HepG2 (cell line): ENCODE results near the gene HYI. TPM values are rescaled to one million over a fixed set of nuclear protein-coding genes. Genes with fewer than 3 reads are reported as not detected.

Source experiments
- ATAC-seq: fragments of 200-7000 bp; cut with Tn5 transposase; 3 replicates; pipeline ENCODE4 v1.9.1; 2020; ENCODE audit warnings: mild to moderate bottlenecking, moderate library complexity
- BruUV-seq: library from RNA; stranded (reverse); fragments of 400-500 nt; replicated peaks from 2 replicates; lab custom pipeline; 2021; lab: Mats Ljungman, UMichigan
- CTCF ChIA-PET: fragments of 300-600 bp; formaldehyde crosslinking; extraction: SDS; loops from one replicate; lab custom pipeline; 2021; ENCODE audit warnings: low total read pairs, inconsistent platforms, low intra/inter-chr PET ratio; lab: Yijun Ruan, JAX
- POLR2A ChIA-PET: fragments of 350-600 bp; sonication (Branson Sonifier 250); formaldehyde crosslinking; loops from one replicate; lab custom pipeline; 2020; ENCODE audit warnings: antibody characterized with exemption, inconsistent platforms; lab: Yijun Ruan, JAX
- DNase-seq: peaks from one replicate; pipeline ENCODE4 v3.0.0-alpha.2; 2015; ENCODE audit warnings: low spot score
- FAIRE-seq: peaks from 3 replicates; lab custom pipeline; 2011; peaks lifted over from hg19 to GRCh38; lab: Jason Lieb, UNC
- H2AFZ ChIP-seq: one replicate; pipeline ENCODE4 v1.6.1; 2011; ENCODE audit warnings: low read length, inconsistent platforms
- H3K27ac ChIP-seq: fragments of 300-600 bp; 3 replicates; pipeline ENCODE4 v1.8.0; 2011; ENCODE audit warnings: mixed run types, mild to moderate bottlenecking, mixed read lengths, low read length, inconsistent platforms; ENCODE audit not compliant: insufficient read depth; ENCODE audit errors: extremely low read length
- H3K27me3 ChIP-seq, 2 experiments: fragments of 200-600 bp in 1 of 2; 2 replicates in 1 of 2; 3 replicates in 1 of 2; pipeline versions ENCODE4 v1.6.0 to v1.8.0; 2011; ENCODE audit warnings: low read length in 2 of 2, mild to moderate bottlenecking in 2 of 2, moderate library complexity in 2 of 2, inconsistent platforms in 1 of 2; ENCODE audit not compliant: insufficient read depth in 2 of 2, control insufficient read depth in 1 of 2
- H3K36me3 ChIP-seq, 2 experiments: fragments of 200-600 bp in 1 of 2; replicated peaks in 1 of 2; 2 replicates in 1 of 2; 3 replicates in 1 of 2; pipeline versions ENCODE4 v1.5.1 to v1.8.0; 2011; ENCODE audit warnings: low read length in 2 of 2, inconsistent platforms in 1 of 2; ENCODE audit not compliant: insufficient read depth in 2 of 2, control insufficient read depth in 1 of 2
- H3K4me1 ChIP-seq: 2 replicates; pipeline ENCODE4 v1.5.1; 2012; ENCODE audit warnings: low read length, inconsistent platforms; ENCODE audit not compliant: insufficient read depth
- H3K4me2 ChIP-seq: 2 replicates; pipeline ENCODE4 v1.6.0; 2011; ENCODE audit warnings: low read depth, low read length, inconsistent platforms
- H3K4me3 ChIP-seq, 3 experiments: fragments of 200-600 bp in 1 of 3; sonication (generic), shearing (Covaris generic) in 1 of 3; replicated peaks in 1 of 3; 2 replicates each; pipeline ENCODE4 v1.5.1; 2011 to 2016; ENCODE audit warnings: low read length in 3 of 3, inconsistent platforms in 2 of 3, low read depth in 2 of 3, mild to moderate bottlenecking in 2 of 3, control low read depth in 1 of 3, mixed read lengths in 1 of 3; ENCODE audit not compliant: insufficient read depth in 1 of 3
- H3K79me2 ChIP-seq: one replicate; pipeline ENCODE4 v1.6.1; 2011; ENCODE audit warnings: low read length, inconsistent platforms; ENCODE audit not compliant: insufficient read depth
- H3K9ac ChIP-seq: 2 replicates; pipeline ENCODE4 v1.6.0; 2011; ENCODE audit warnings: mild to moderate bottlenecking, low read depth, low read length, inconsistent platforms; ENCODE audit not compliant: insufficient read depth
- H3K9me3 ChIP-seq: 2 replicates; pipeline ENCODE4 v1.5.1; 2012; ENCODE audit warnings: mild to moderate bottlenecking, low read length
- H4K20me1 ChIP-seq: 2 replicates; pipeline ENCODE4 v1.6.0; 2011; ENCODE audit warnings: inconsistent platforms, mild to moderate bottlenecking, low read length, moderate library complexity; ENCODE audit not compliant: insufficient read depth
- HNRNPK ChIP-seq: fragments of 200-400 bp; formaldehyde crosslinking; IDR thresholded peaks from 2 replicates; pipeline ENCODE4 v1.6.1; 2018; ENCODE audit warnings: low read length, low read depth, moderate library complexity, mild to moderate bottlenecking; ENCODE audit not compliant: poor library complexity, severe bottlenecking
- KLF6 ChIP-seq: IDR thresholded peaks from 2 replicates; pipeline ENCODE4 v1.8.0; 2016; ENCODE audit warnings: missing biosample characterization, missing genetic modification reagents
- NR0B2 ChIP-seq: sonication (generic); formaldehyde crosslinking; IDR thresholded peaks from 2 replicates; pipeline ENCODE4 v1.4.0; 2020; ENCODE audit warnings: mild to moderate bottlenecking, missing genetic modification reagents
- SP2 ChIP-seq: sonication (generic); formaldehyde crosslinking; IDR thresholded peaks from 2 replicates; pipeline ENCODE4 v1.5.1; 2020; ENCODE audit warnings: mild to moderate bottlenecking, missing genetic modification reagents
- ZFP91 ChIP-seq: sonication (generic); formaldehyde crosslinking; IDR thresholded peaks from 2 replicates; pipeline ENCODE4 v1.9.0; 2022; ENCODE audit warnings: missing genetic modification reagents, mild to moderate bottlenecking, borderline replicate concordance
- ZHX2 ChIP-seq, 2 experiments: sonication (generic) in 1 of 2; formaldehyde crosslinking in 1 of 2; IDR thresholded peaks; 2 replicates each; pipeline versions ENCODE4 v1.6.1 to v1.9.0; 2014 to 2022; ENCODE audit warnings: antibody characterized with exemption in 1 of 2, borderline replicate concordance in 1 of 2, inconsistent platforms in 1 of 2, low read depth in 1 of 2, missing genetic modification reagents in 1 of 2
- ZNF230 ChIP-seq: sonication (generic); formaldehyde crosslinking; IDR thresholded peaks from 2 replicates; pipeline ENCODE4 v1.4.0; 2020; ENCODE audit warnings: mild to moderate bottlenecking, missing genetic modification reagents
- ZNF343 ChIP-seq: sonication (generic); formaldehyde crosslinking; IDR thresholded peaks from 2 replicates; pipeline ENCODE4 v1.4.0; 2020; ENCODE audit warnings: mild to moderate bottlenecking, missing genetic modification reagents
- ZNF431 ChIP-seq: sonication (generic); formaldehyde crosslinking; IDR thresholded peaks from 2 replicates; pipeline ENCODE4 v1.9.0; 2022; ENCODE audit warnings: missing genetic modification reagents, low read depth, mild to moderate bottlenecking, borderline replicate concordance
- WGBS: methylation state at CpG from one replicate; pipeline ENCODE4 v1.1.6; 2017; ENCODE audit warnings: low lambda C conversion rate; 5-methylcytosine and 5-hydroxymethylcytosine counted together
- in situ Hi-C: cut with HindIII; loops from 2 replicates; pipeline ENCODE4 v1.10.0; 2017; ENCODE audit warnings: low pct_unique_long_range_greater_than_20kb; ENCODE audit not compliant: extremely low pct_ligation_motif_present
- intact Hi-C: fragments of 100-400 bp; cut with micrococcal nuclease; formaldehyde crosslinking; loops from one replicate; pipeline ENCODE4 v1.10.0; 2022; ENCODE audit not compliant: unreplicated experiment
- polyA plus RNA-seq, 8 experiments: library from polyadenylated mRNA; depleted of rRNA in 3 of 8; stranded (reverse) in 7 of 8; unstranded in 1 of 8; fragments of >200 nt; fragmentation: Illumina TruSeq in 4 of 8; extraction: Trizol in 4 of 8; gene quantifications; 2 replicates each; pipeline versions ENCODE4 v1.2.1 to v1.2.3, GENCODE V29; 2011 to 2016; ENCODE audit warnings: low read depth in 4 of 8, missing spikeins in 1 of 8, mixed read lengths in 1 of 8; ENCODE audit not compliant: insufficient read depth in 1 of 8
- total RNA-seq, 5 experiments: library from RNA; depleted of rRNA; stranded (reverse); fragments of >200 nt; fragmentation: Illumina TruSeq; extraction: Trizol; gene quantifications; 2 replicates each; pipeline ENCODE4 v1.2.3, GENCODE V29; 2016; ENCODE audit warnings: low read depth in 1 of 5

Gene HYI
- total and polyA plus RNA-seq, 2 of the 13 experiments (the other 11 are each of a cell fraction or from before 2014, with no cell fraction given) = not detected

GRCh38 chr1:43419627-43420425, 33.9 kb downstream of the HYI start:
- Histone ChIP-seq H3K4me1 (peaks cover 16% of the 10 kb centered on the region), H2AFZ (no peak overlapping the region), H3K79me2 (no peaks in the 10 kb centered on the region), H3K4me3 (no peak overlapping the region), H3K4me2 (no peak overlapping the region), H3K27me3 (no peaks in the 10 kb centered on the region), H3K9ac (no peak overlapping the region), H3K36me3 (peaks cover 20 to 60% of the 10 kb centered on the region in 2 experiments), H3K27ac (no peak overlapping the region), H4K20me1 (no peaks in the 10 kb centered on the region), H3K9me3 (no peaks in the 10 kb centered on the region)
- in situ Hi-C loops (loop anchor here (25.0 kb wide), 1 partner anchor 508 kb away; no protein-coding TSS in a partner anchor), intact Hi-C loops (no loop called here)
- ATAC-seq (no peak), DNase-seq (no peak), FAIRE-seq (no peak)
- CTCF ChIA-PET = no interaction called here
- 93% methylated on average over 11 of the region's 13 CpGs for WGBS
- BruUV-seq = no TSS peak
- POLR2A ChIA-PET = no interaction called here
- TF ChIP-seq HNRNPK = no peak
- TF ChIP-seq ZHX2 (IDR thresholded peaks at IDR 0.05; ENCODE audit: low read depth) = no peak
- no peak for TF ChIP-seq ZHX2 (CRISPR knock-in tag; IDR thresholded peaks at IDR 0.05; ENCODE audit: borderline replicate concordance)
- no peak for TF ChIP-seq SP2 (CRISPR knock-in tag)
- TF ChIP-seq ZNF343 = no peak
- TF ChIP-seq NR0B2 (CRISPR knock-in tag) = no peak
- TF ChIP-seq ZFP91 = no peak
- no peak for TF ChIP-seq ZNF431
- no peak for TF ChIP-seq KLF6 (CRISPR knock-in tag)
- no peak for TF ChIP-seq ZNF230 (CRISPR knock-in tag)
